Pancreas (tissue), 10 donors: Measurements from ENCODE around the gene SH3RF3. TPM values are rescaled to one million over a fixed set of nuclear protein-coding genes. Genes with fewer than 3 reads are reported as not detected.
A peak's percentile ranks its signal among the peaks of the same experiment; 100 is the strongest.

Experiments used
- ATAC-seq, 4 donors: fragments of 200-7000 bp; cut with Tn5 transposase; one replicate each; pipeline versions ENCODE4 v1.8.0 to v1.9.1; 2020; ENCODE audit warnings: mild to moderate bottlenecking in 4 of 4, moderate library complexity in 4 of 4
- DNase-seq, 6 donors: peaks; one replicate each; pipeline ENCODE4 v3.0.0-alpha.2; 2020
- FAIRE-seq: peaks from 2 replicates; lab custom pipeline; 2012; peaks lifted over from hg19 to GRCh38; lab: Jason Lieb, UNC
- H3K27ac ChIP-seq, 4 donors: fragments of 200-600 bp; sonication (generic); 1 replicate in 3 of 4; 2 replicates in 1 of 4; pipeline versions ENCODE4 v1.5.0 to v1.8.0; 2020
- H3K27me3 ChIP-seq, 4 donors: fragments of 200-600 bp; one replicate each; pipeline ENCODE4 v1.8.0; 2021
- H3K36me3 ChIP-seq, 3 donors: fragments of 200-600 bp; sonication (generic) in 1 of 3; one replicate each; pipeline versions ENCODE4 v1.5.0 to v1.8.0; 2020 to 2021
- H3K4me1 ChIP-seq, 3 donors: fragments of 200-600 bp; one replicate each; pipeline ENCODE4 v1.8.0; 2021
- H3K4me3 ChIP-seq, 4 donors: fragments of 200-600 bp; sonication (generic) in 2 of 4; one replicate each; pipeline versions ENCODE4 v1.5.0 to v1.8.0; 2020 to 2021
- H3K9me3 ChIP-seq, 4 donors: fragments of 200-600 bp; one replicate each; pipeline ENCODE4 v1.8.0; 2021
- CTCF ChIP-seq, 4 donors: fragments of 200-600 bp; sonication (generic) in 3 of 4; IDR thresholded peaks; one replicate each; pipeline versions ENCODE4 v1.5.0 to v1.8.0; 2021; ENCODE audit warnings: antibody characterized with exemption in 4 of 4
- WGBS, 2 donors: extraction: QIAGEN DNeasy Blood & Tissue Kit; methylation state at CpG; one replicate each; pipeline ENCODE4 v1.1.7; 2013; 5-methylcytosine and 5-hydroxymethylcytosine counted together
- intact Hi-C, 3 donors: fragments of 100-400 bp; cut with DNase I; formaldehyde crosslinking; loops; one replicate each; pipeline versions ENCODE4 v1.11.1 to v1.14.2; 2022
- polyA plus RNA-seq, 2 donors: library from polyadenylated mRNA; stranded (reverse); fragments of 200-250 nt; gene quantifications; one replicate each; pipeline ENCODE4 v1.2.3, GENCODE V29; 2013
- total RNA-seq, 6 donors: library from RNA; stranded (reverse); fragmentation: NEBNext Ultra II Directional in 4 of 6; extraction: Animal tissue kit (Norgen Biotek cat#: 25700) in 4 of 6; gene quantifications; one replicate each; pipeline versions ENCODE4 v1.2.1 to v1.2.4, GENCODE V29; 2021 to 2023
- donor health status: healthy with polysubstance abuse.
- donor health status: DM: no; HTN: no; CAD: no; lungs with moderate emphysema.
- donor health status: DM: no; HTN: no; CAD: no.
- donor health status: control.
- donor health status: control.
- donor health status: Bipolar disorder and iron deficiency.
- donor health status: DM: yes; HTN: yes; CAD: no.
- donor health status: DM: no; HTN: no; CAD: no.
- donor health status: DM: no; HTN: no; CAD: no.
- donor health status: DM: yes; HTN: yes; CAD: no.

The SH3RF3 gene
- total and polyA plus RNA-seq, 8 donors: 1.1 to 3.5 (median 1.8) TPM

DNA sequence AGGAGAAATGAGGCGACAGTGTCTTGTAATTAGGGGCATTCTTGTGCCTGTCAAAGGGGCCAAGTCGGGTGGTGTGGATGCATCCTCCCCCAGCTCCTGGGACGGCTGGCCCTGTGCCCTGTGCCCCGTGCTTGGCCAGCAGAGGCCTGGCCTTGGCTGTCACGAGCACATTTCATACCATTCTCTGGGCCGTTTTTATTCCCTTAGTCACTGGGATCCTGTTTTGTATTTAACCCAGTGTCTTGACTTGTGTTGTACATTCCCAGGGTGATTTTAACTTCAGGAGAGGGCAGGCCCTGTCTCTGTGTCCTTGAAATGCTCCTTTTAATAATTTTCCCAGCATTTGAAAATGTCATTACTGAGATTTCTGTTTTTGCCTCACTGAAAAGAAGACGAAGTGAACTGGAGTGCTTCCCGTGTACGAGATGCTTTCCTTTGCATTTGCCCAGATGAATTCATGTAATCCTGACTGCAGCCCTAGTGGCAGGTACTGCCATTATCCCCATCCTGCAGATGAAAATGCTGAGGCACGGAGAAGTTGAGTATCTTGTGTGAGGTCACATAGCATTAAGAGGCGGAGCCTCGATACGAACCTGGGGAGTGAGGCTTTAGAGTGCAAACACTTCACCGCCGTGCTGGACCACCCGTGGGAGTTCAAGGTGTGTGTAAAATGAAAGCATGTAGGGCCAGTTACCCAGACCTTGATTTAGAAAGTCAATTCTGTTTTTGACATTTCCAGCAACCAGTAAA lies 57.0 kb downstream of the SH3RF3 start:
- FAIRE-seq (no peak), DNase-seq (peak in 2 of 6 donors; percentile 33 to 52), ATAC-seq (peak; percentile 58 to 86 (median 73))
- H3K27me3 ChIP-seq: no peaks in the 10 kb centered on the region
- no peak for TF ChIP-seq CTCF (IDR thresholded peaks at IDR 0.05)
- H3K4me1 ChIP-seq: peaks cover 0 to 6% (median 0%) of the 10 kb centered on the region in 3 donors
- intact Hi-C loops: no loop called here
- no peaks in the 10 kb centered on the region for H3K36me3 ChIP-seq
- peak overlapping the region in 2 of 4 donors; percentile 51 to 57 for H3K27ac ChIP-seq
- H3K4me3 ChIP-seq: no peak overlapping the region
- H3K9me3 ChIP-seq: no peaks in the 10 kb centered on the region
- WGBS, 2 donors: 47 to 48% methylated on average over 16 of the region's 16 CpGs

DNA sequence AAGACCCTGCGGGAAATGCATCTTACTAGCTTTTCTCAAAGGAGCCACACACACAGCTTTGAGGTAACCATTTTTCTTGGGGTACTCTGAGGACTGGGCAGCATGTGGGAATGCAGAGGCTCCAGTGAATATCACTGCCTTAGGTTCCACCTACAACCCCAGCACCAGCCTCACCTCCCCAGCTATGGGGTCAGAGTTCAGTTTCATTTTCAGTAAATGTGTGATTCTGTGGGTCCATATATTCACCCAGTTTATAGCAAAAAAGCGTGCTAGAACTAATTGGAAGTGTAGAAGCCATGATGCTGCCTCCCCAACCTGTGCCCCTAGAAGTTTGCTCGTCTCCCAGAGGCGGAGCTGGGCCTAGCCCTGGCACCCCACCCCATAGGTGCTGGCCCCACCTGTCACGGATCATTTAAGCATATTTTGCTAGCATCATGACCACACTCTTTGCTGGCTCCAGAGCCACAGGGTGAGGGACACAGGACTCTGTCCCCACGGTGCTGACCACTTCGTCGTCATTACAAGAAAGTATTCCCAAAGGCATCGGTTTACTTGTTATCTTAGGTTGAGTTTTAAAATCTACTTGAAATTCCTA lies 57.7 kb downstream of the SH3RF3 start:
- Histone ChIP-seq H3K4me1 (peaks cover 0 to 6% (median 0%) of the 10 kb centered on the region in 3 donors), H3K27me3 (no peaks in the 10 kb centered on the region), H3K27ac (peak overlapping the region in 1 of 4 donors; percentile 57), H3K9me3 (no peaks in the 10 kb centered on the region), H3K36me3 (no peaks in the 10 kb centered on the region), H3K4me3 (no peak overlapping the region)
- intact Hi-C loops: no loop called here
- DNase-seq (no peak), FAIRE-seq (no peak), ATAC-seq (no peak)
- no peak for TF ChIP-seq CTCF (IDR thresholded peaks at IDR 0.05)
- 81 to 84% methylated on average over 9 of the region's 9 CpGs for WGBS, 2 donors

DNA sequence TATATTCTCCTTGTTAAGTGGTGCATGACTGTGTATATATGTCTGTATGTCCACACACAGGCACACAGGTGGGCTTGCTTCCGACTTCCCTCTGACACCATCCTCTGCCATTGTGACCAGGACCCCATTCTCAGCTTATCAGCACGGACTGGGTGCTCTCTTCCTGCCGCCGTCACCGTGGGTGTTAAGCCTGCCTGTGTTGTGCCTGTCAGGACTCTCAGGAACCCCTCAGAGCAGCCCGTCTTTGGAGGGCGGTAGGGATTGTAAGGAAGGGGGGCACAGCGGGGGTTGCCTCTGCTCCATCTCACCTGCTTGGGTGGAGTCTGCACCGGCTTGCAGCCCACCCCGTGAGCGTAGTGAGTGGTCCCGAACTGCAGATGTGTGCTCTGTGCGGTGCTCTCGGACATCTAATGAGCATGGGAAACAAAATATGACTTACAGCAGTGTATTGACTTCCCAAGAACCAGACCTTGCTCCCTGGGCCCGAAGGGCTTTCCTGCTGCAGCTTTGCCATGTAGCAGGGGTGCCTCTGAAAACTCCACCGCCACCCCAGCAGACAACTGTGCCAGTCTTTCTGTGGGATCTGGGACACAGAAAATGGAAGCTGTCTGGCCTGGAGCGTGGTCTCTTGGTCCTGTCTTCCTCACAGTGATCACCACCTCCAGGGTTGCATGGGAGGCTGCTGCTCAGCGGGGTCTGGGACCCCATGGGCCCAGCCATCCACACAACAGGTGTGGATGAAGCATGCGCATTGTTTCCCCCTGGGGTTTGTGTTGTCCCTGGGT lies 58.9 kb downstream of the SH3RF3 start:
- TF ChIP-seq CTCF (IDR thresholded peaks at IDR 0.05): no peak
- Histone ChIP-seq H3K27me3 (no peaks in the 10 kb centered on the region), H3K27ac (no peak overlapping the region), H3K36me3 (no peaks in the 10 kb centered on the region), H3K9me3 (no peaks in the 10 kb centered on the region), H3K4me3 (no peak overlapping the region), H3K4me1 (peaks cover 0 to 6% (median 0%) of the 10 kb centered on the region in 3 donors)
- FAIRE-seq (no peak), ATAC-seq (no peak), DNase-seq (no peak)
- intact Hi-C loops: no loop called here
- 68 to 71% methylated on average over 19 of the region's 19 CpGs for WGBS, 2 donors

GRCh38 chr2:109188496-109188890 lies 59.5 kb downstream of the SH3RF3 start:
- no peak for ATAC-seq
- FAIRE-seq: no peak
- intact Hi-C loops: no loop called here
- TF ChIP-seq CTCF (IDR thresholded peaks at IDR 0.05): no peak
- 48 to 49% methylated on average over 14 of the region's 14 CpGs for WGBS, 2 donors
- Histone ChIP-seq H3K9me3 (no peaks in the 10 kb centered on the region), H3K4me3 (no peak overlapping the region), H3K4me1 (peaks cover 0 to 6% (median 0%) of the 10 kb centered on the region in 3 donors), H3K27me3 (no peaks in the 10 kb centered on the region), H3K36me3 (no peaks in the 10 kb centered on the region), H3K27ac (no peak overlapping the region)
- DNase-seq: no peak
